Measurements from ENCODE around the gene TCP10L.

DNA sequence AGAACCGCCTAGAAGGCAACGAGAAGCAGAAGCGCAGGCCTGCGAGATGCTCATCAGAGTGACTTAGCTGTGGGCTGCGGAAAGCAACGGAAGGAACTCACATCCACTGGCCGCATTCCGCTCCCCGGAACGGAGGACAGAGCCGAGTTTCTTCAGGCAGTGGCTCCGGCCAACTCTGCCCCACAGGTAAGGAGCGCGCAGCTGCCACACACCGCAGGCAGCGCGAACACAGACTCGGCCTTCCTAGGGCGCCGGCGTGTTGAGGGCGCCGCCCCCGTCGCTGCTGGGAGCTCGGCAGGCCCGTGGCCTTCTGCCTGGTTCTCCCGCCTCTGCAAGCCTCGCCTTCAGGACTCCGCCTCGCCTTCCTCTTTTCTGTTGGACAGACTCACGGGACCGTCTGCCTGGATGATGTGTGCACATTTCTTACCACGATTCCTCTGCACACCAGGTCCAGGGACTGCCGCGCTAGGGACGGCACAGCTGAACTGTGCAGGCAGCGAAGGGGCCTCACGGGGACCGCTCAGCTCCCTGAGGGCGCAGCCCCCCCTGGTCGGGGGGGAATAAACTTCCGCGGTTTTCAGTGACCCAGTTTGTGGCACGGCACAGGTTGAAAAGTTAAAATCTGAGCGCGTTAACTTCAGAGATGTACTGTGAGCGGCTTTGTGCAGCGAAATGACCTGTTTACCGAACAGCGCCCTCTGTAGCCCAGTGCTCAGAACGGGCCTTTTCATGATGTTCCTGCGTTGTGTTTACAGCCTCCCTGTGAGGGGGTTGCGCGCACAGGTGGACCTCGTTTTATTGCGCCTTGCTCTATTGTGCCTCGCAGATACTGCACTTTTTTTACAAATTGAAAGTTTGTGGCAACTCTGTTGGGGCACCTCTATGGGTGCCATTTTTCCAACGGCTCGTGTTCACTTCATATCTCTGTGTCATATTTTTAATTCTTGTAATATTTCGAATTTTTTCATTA is 15.8 kb downstream of the TCP10L start:
- TF ChIP-seq, protein P1, sequence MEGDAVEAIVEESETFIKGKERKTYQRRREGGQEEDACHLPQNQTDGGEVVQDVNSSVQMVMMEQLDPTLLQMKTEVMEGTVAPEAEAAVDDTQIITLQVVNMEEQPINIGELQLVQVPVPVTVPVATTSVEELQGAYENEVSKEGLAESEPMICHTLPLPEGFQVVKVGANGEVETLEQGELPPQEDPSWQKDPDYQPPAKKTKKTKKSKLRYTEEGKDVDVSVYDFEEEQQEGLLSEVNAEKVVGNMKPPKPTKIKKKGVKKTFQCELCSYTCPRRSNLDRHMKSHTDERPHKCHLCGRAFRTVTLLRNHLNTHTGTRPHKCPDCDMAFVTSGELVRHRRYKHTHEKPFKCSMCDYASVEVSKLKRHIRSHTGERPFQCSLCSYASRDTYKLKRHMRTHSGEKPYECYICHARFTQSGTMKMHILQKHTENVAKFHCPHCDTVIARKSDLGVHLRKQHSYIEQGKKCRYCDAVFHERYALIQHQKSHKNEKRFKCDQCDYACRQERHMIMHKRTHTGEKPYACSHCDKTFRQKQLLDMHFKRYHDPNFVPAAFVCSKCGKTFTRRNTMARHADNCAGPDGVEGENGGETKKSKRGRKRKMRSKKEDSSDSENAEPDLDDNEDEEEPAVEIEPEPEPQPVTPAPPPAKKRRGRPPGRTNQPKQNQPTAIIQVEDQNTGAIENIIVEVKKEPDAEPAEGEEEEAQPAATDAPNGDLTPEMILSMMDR (IDR thresholded peaks at IDR 0.05), result peak; percentile 71 to 85 (median 76)
- peak in 2 of 4 donors; percentile 25 to 35 for TF ChIP-seq POLR2A (IDR thresholded peaks at IDR 0.05)
- peak in 1 of 4 donors; percentile 1 for TF ChIP-seq EP300 (IDR thresholded peaks at IDR 0.05)
- peak in 1 of 2 donors; percentile 38 for TF ChIP-seq POLR2AphosphoS5 (IDR thresholded peaks at IDR 0.05)
